NCI-H446 (cell line): Measurements from ENCODE around the gene HM13.
"Not testable (repeated sequence)": the region's sequence is repeated elsewhere in the genome, so short reads cannot be mapped to it uniquely, and the experiment has no call there.

Experiments used
- DNase-seq, 2 experiments: peaks; one replicate each; lab custom pipeline; 2025; lab: John Stamatoyannopoulos, UW

The HM13 gene

DNA sequence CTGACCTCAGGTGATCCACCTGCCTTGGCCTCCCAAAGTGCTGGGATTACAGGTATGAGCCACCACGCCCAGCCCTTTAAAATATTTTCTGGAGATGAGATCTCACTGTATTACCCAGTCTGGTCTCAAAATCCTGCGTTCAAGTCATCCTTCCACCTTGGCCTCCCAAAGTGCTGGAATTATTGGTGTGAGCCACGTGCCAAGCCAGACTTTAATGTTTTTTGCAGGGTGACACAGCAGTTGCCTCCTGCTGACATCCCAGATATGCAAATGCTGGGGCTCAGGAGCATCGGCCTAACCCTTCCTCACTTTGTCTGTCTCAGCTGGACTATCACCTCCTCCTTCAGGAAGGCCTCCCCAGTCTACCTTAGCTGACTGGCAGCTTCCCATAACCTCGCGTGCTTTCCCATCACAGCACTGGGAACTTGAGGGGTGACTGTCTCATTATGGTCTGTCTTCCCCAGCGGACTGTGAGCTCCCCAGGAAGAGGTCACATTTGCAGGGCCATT is 76.5 kb downstream of the HM13 start:
- no peak for DNase-seq

- no peak for DNase-seq
These were observed 79.2 kb downstream of the HM13 start for GRCh38 chr20:31593221-31594001.

GRCh38 chr20:31594002-31594557 is 79.8 kb downstream of the HM13 start:
- no peak for DNase-seq

- no peak for DNase-seq
These were observed 80.5 kb downstream of the HM13 start for GRCh38 chr20:31594558-31595379.

DNA sequence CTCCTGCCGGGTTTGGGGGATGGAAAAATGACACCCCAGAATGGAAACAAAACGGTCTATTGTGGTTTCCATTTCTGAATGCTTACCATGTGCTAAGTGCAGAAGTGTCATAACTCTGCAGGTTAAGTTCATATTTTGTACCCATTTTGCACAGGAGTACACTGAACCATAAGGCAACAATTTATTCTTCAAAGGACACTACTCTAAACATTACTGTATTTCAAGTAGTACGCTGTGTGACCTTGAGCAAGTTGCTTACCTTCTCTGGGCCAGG is 81.1 kb downstream of the HM13 start:
- no peak for DNase-seq

GRCh38 chr20:31595654-31596411 is 81.6 kb downstream of the HM13 start:
- no peak for DNase-seq

DNA sequence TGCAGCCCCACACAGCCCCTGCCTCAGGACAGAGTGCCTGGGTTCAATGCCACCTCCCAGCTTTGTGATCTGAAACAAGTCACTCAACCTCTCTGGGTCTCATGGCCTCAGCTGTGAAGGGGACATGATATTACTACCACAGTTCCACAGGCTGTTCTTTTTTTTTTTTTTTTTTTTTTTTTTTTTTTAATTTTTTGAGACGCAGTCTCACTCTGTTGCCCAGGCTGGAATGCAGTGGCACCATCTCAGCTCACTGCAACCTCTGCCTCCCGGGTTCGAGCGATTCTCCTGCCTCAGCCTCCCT is 82.1 kb downstream of the HM13 start:
- not testable (repeated sequence) for DNase-seq

DNA sequence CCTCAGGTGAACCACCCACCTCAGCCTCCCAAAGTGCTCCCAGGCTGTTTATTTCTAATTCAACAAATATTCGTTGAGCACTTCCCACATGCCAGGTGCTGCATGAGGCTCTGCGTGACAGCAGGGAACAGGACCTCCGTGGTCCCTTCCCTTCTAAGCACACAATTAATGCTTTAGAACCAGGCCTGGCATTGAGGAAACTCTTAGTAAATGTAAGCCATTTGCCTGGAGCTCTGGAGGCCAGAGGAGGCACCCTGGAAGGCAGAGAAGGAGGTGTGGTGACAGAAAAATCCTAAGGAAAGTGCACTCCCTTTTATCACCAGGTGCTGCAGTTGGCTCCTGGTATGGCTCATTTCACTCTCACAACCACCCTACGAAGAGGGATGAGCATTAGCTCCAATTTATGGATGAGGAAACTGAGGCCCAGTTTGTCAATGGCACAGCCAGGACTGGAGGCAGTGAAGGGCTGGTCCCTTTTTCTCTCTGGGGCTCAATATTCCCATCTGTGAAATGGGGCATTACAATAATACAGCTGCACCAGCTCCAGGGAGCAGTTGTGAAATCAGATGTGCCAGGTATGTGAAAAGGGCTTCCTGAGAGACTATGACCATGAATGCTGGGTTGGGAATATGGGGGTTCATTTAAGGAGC is 82.7 kb downstream of the HM13 start:
- DNase-seq = no peak

- no peak for DNase-seq
These were observed 83.2 kb downstream of the HM13 start for GRCh38 chr20:31597481-31597855.

GRCh38 chr20:31602431-31602778 is 88.2 kb downstream of the HM13 start:
- no peak for DNase-seq

GRCh38 chr20:31602779-31603441 is 88.7 kb downstream of the HM13 start:
- DNase-seq = no peak

DNA sequence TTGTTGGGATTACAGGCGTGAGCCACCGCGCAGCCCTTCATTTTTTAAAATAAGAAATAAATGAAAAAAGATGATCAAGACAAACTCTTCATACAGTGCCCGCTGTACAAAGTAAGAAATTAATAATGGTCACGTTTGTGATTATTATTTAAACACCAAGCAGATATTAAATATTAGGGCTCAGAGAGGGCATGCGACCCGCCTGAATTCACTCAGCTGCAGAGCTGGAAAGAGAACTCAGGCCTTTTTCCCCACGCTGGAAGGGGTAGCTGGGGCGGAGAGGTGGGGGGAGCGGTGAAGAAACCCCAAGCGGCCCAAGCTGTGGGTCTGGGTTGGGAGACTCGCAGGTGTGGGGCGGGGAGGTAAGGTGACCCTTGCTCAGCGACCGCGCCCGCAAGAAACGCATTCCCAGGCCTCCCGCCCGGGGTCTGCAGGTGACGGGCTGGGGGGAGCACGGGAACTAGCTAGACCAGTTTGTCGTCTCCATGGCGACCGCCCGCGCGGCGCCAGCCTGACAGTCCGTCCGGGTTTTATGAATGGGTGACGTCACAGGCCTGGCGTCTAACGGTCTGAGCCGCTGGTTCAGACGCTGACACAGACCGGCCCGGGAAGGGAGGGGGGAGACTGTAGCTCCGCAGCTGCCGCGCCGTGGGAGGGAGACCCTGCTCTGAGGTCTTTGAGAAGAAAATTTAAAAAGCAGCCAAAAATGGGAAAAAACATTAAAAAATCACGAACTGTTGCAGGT is 89.8 kb downstream of the HM13 start:
- DNase-seq = peak; percentile 97 to 98

DNA sequence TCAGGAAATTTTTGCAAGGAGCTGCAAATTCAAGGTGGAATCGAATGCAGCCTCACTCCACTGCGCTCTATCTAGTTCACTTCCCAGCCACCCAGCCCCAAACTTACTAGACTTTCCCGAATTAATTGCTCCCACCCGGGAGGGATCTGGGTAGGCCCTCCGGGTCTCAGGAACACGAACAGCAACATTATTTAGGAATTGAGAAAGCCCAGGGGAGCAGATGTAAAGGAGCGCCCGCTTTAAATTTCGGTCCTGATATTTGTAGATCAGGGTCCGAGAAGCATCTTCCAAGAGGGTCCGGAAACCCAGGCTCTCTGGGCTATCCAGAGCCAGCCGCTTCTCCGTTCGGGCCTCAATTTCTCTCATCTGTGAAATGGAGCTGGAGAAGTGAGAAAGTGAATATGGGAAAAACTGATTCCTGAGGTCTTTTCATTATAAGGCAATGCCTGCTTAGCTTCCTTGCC is 90.4 kb downstream of the HM13 start:
- DNase-seq = no peak

DNA sequence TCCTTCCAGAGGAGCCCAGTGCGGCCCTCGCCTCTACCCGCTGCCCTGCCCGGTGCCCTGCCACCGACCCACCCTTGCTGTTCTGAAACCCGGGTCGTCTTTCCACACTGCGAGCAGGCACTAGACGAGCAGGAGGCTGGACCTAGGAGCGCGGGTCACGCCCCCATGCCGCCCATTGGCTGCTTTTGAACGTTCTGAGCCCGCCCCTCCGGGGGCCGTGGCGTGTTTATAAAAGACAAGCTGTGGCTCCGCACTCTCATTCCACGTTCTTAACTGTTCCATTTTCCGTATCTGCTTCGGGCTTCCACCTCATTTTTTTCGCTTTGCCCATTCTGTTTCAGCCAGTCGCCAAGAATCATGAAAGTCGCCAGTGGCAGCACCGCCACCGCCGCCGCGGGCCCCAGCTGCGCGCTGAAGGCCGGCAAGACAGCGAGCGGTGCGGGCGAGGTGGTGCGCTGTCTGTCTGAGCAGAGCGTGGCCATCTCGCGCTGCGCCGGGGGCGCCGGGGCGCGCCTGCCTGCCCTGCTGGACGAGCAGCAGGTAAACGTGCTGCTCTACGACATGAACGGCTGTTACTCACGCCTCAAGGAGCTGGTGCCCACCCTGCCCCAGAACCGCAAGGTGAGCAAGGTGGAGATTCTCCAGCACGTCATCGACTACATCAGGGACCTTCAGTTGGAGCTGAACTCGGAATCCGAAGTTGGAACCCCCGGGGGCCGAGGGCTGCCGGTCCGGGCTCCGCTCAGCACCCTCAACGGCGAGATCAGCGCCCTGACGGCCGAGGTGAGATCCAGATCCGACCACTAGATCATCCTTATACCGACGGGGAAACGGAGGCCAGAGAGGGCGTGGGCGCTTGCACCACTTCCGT is 91.0 kb downstream of the HM13 start, which contains the start of gene ID1:
Gene ID1, plus strand, starts transcription at position 259 of the 871 bp plus-strand sequence. Its CDS starts 99 bp downstream, at position 358.
- peak; percentile 98 for DNase-seq

DNA sequence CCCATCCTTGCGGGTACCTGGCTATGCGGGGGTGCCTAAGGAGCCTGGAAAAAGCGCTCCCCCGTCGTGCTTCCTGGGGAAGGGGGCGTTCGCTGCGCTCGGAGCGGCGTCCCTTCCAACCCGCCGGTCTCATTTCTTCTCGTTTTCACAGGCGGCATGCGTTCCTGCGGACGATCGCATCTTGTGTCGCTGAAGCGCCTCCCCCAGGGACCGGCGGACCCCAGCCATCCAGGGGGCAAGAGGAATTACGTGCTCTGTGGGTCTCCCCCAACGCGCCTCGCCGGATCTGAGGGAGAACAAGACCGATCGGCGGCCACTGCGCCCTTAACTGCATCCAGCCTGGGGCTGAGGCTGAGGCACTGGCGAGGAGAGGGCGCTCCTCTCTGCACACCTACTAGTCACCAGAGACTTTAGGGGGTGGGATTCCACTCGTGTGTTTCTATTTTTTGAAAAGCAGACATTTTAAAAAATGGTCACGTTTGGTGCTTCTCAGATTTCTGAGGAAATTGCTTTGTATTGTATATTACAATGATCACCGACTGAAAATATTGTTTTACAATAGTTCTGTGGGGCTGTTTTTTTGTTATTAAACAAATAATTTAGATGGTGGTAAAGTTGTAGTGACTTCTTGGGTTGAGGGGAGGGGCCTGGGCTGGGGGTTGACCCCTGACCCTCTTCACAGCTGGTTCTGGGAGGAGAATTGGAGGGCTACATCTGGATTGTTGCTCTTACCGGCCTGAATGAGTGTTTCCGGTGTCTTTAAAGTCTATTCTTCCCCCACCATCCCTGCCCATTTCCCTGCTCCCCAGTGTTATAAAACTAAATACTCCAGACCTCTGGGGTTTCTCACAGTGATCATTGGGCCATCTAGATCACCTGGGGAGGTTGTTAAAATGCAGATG is 91.9 kb downstream of the HM13 start:
- peak in 1 of 2 experiments; percentile 30 for DNase-seq

GRCh38 chr20:31606804-31607639 is 92.8 kb downstream of the HM13 start:
- peak; percentile 77 to 81 for DNase-seq

DNA sequence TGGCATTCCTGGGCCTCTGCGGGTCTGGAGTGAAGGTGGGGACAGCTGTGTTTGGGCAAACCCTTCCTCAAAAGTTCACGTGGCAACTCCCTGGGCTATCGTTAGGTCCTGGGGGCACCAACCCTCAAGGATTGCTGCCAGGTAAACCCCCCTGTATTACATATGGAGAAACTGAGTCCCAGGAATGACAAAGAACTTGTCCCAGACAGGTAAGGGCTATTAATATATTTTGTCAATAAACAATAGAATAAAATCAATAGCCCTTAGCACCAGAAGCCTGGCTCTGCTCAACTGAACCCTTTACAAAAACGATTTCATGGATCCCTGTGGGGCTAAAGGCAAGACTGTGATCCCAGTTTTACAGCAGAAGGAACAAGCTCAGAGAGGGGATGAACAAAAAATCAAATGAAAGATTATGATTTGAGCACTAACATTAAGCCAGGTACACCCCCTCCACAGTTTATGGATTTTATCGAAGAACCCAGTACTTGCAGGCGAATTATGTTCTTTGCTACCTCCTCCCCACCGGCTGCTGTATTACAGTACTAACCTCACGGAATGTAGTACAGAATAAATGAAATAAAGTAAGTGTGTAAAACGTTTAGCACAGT is 93.5 kb downstream of the HM13 start:
- DNase-seq = no peak
